K562 (cell line): Measurements from ENCODE around the gene PRPSAP1. TPM values are rescaled to one million over a fixed set of nuclear protein-coding genes. Genes with fewer than 3 reads are reported as not detected.

Source experiments
- ATAC-seq: fragments of 200-7000 bp; cut with Tn5 transposase; 3 replicates; pipeline ENCODE4 v1.9.1; 2020; ENCODE audit warnings: moderate library complexity
- BruUV-seq: library from RNA; stranded (reverse); fragments of 400-500 nt; replicated peaks from 2 replicates; lab custom pipeline; 2021; lab: Mats Ljungman, UMichigan
- CTCF ChIA-PET: fragments of 300-600 bp; formaldehyde crosslinking; extraction: SDS; loops from one replicate; lab custom pipeline; 2021; ENCODE audit warnings: low intra/inter-chr PET ratio; lab: Yijun Ruan, JAX
- POLR2A ChIA-PET: fragments of 300-600, 350-650 bp; sonication (Branson Sonifier 250); formaldehyde crosslinking; extraction: SDS; loops from one replicate; lab custom pipeline; 2021; ENCODE audit warnings: antibody characterized with exemption, inconsistent platforms; lab: Yijun Ruan, JAX
- DNase-seq, 4 experiments: peaks; one replicate each; pipeline versions ENCODE4 v3.0.0 to v3.0.0-alpha.2; 2011 to 2018; ENCODE audit warnings: low spot score in 3 of 4, mixed read lengths in 3 of 4; ENCODE audit errors: extremely low read depth in 1 of 4
- FAIRE-seq: peaks from 2 replicates; lab custom pipeline; 2011; peaks lifted over from hg19 to GRCh38; lab: Jason Lieb, UNC
- H2AFZ ChIP-seq: 2 replicates; pipeline ENCODE4 v1.6.0; 2011; ENCODE audit warnings: low read depth, low read length, control low read depth, inconsistent platforms
- H3K27ac ChIP-seq: fragments of 200-600 bp; 3 replicates; pipeline ENCODE4 v1.8.0; 2011; ENCODE audit warnings: low read depth, mild to moderate bottlenecking, control low read depth, inconsistent platforms, low read length, moderate library complexity, mixed read lengths; ENCODE audit errors: extremely low read depth
- H3K27me3 ChIP-seq, 2 experiments: fragments of 300-600 bp in 1 of 2; 2 replicates in 1 of 2; 3 replicates in 1 of 2; pipeline versions ENCODE4 v1.6.0 to v1.8.0; 2011; ENCODE audit warnings: inconsistent platforms in 2 of 2, low read length in 2 of 2, mild to moderate bottlenecking in 1 of 2, mixed read lengths in 1 of 2, moderate library complexity in 1 of 2; ENCODE audit not compliant: control insufficient read depth in 2 of 2, insufficient read depth in 2 of 2
- H3K36me3 ChIP-seq: fragments of 300-600 bp; 3 replicates; pipeline ENCODE4 v1.8.0; 2011; ENCODE audit warnings: mild to moderate bottlenecking, low read length, inconsistent platforms; ENCODE audit not compliant: control insufficient read depth, insufficient read depth
- H3K4me1 ChIP-seq, 2 experiments: fragments of 200-600 bp in 1 of 2; replicated peaks in 1 of 2; 2 replicates in 1 of 2; 3 replicates in 1 of 2; pipeline versions ENCODE4 v1.5.1 to v1.8.0; 2011; ENCODE audit warnings: inconsistent platforms in 2 of 2, low read length in 2 of 2, mild to moderate bottlenecking in 1 of 2, mixed read lengths in 1 of 2, moderate library complexity in 1 of 2; ENCODE audit not compliant: control insufficient read depth in 2 of 2, insufficient read depth in 2 of 2
- H3K4me2 ChIP-seq: 2 replicates; pipeline ENCODE4 v1.6.1; 2011; ENCODE audit warnings: low read length, control low read depth, inconsistent platforms, mixed read lengths; ENCODE audit not compliant: insufficient read depth
- H3K4me3 ChIP-seq: fragments of 200-600 bp; sonication (generic), shearing (Covaris generic); 2 replicates; pipeline ENCODE4 v1.5.1; 2016; ENCODE audit warnings: control low read depth, inconsistent platforms
- H3K79me2 ChIP-seq: fragments of 200-600 bp; 3 replicates; pipeline ENCODE4 v1.8.0; 2011; ENCODE audit warnings: low read length, inconsistent platforms; ENCODE audit not compliant: control insufficient read depth, insufficient read depth
- H3K9ac ChIP-seq, 2 experiments: 2 replicates each; pipeline versions ENCODE4 v1.6.0 to v1.6.1; 2011; ENCODE audit warnings: low read depth in 2 of 2, low read length in 2 of 2, control low read depth in 1 of 2, inconsistent platforms in 1 of 2, mild to moderate bottlenecking in 1 of 2, mixed read lengths in 1 of 2; ENCODE audit not compliant: insufficient read depth in 1 of 2
- H3K9me1 ChIP-seq: one replicate; pipeline ENCODE4 v1.6.0; 2011; ENCODE audit warnings: inconsistent platforms, mild to moderate bottlenecking, low read length, moderate library complexity; ENCODE audit not compliant: control insufficient read depth, insufficient read depth
- H3K9me3 ChIP-seq: replicated peaks from 2 replicates; pipeline ENCODE4 v1.5.1; 2011; ENCODE audit warnings: low read depth, low read length, inconsistent platforms; ENCODE audit not compliant: control insufficient read depth, insufficient read depth
- H4K20me1 ChIP-seq: replicated peaks from 2 replicates; pipeline ENCODE4 v1.6.1; 2011; ENCODE audit warnings: low read length, inconsistent platforms, mixed read lengths; ENCODE audit not compliant: control insufficient read depth, insufficient read depth
- BRF1 ChIP-seq: IDR thresholded peaks from 3 replicates; pipeline ENCODE4 v1.6.1; 2011; ENCODE audit warnings: borderline replicate concordance, mild to moderate bottlenecking; ENCODE audit not compliant: insufficient read length; ENCODE audit errors: extremely low read depth
- E2F3 ChIP-seq: fragments of 250-450 bp; sonication (Bioruptor Pico); IDR thresholded peaks from 2 replicates; pipeline ENCODE4 v1.4.0; 2020; ENCODE audit warnings: mild to moderate bottlenecking
- ELK3 ChIP-seq: fragments of 450-650 bp; formaldehyde crosslinking; IDR thresholded peaks from 2 replicates; pipeline ENCODE4 v1.4.0; 2020; ENCODE audit warnings: mild to moderate bottlenecking
- ILK ChIP-seq: fragments of 450-650 bp; IDR thresholded peaks from 2 replicates; pipeline ENCODE4 v1.6.1; 2016; ENCODE audit warnings: missing genetic modification characterization, low read depth, mild to moderate bottlenecking, missing compliant biosample characterization, moderate library complexity, borderline replicate concordance
- KDM2B ChIP-seq: fragments of 250-450 bp; sonication (Bioruptor Pico); IDR thresholded peaks from 2 replicates; pipeline ENCODE4 v1.8.0; 2021; ENCODE audit warnings: mild to moderate bottlenecking, moderate library complexity
- POLR3A ChIP-seq: IDR thresholded peaks from 2 replicates; pipeline ENCODE4 v1.6.1; 2011; ENCODE audit warnings: borderline replicate concordance, mild to moderate bottlenecking, moderate library complexity; ENCODE audit not compliant: insufficient read length, insufficient read depth; ENCODE audit errors: extremely low read depth
- RUNX1 ChIP-seq: sonication (generic); IDR thresholded peaks from 2 replicates; pipeline ENCODE4 v1.6.1; 2016; ENCODE audit warnings: antibody characterized with exemption, low read depth
- SAFB ChIP-seq: fragments of 200-400 bp; formaldehyde crosslinking; IDR thresholded peaks from 2 replicates; pipeline ENCODE4 v1.6.1; 2017; ENCODE audit warnings: low read depth, low read length, borderline replicate concordance
- TFAM ChIP-seq: fragments of 250-450 bp; sonication (Bioruptor Pico); conservative IDR thresholded peaks from 2 replicates; pipeline ENCODE4 v1.5.0; 2021; ENCODE audit warnings: mild to moderate bottlenecking, moderate library complexity
- ZC3H8 ChIP-seq: fragments of 450-650 bp; IDR thresholded peaks from 2 replicates; pipeline ENCODE4 v1.6.1; 2017
- ZNF316 ChIP-seq: fragments of 450-650 bp; IDR thresholded peaks from 2 replicates; pipeline ENCODE4 v1.6.1; 2016
- ZNF766 ChIP-seq: fragments of 200-800 bp; sonication (Bioruptor generic); conservative IDR thresholded peaks from 2 replicates; pipeline ENCODE4 v1.6.1; 2016; ENCODE audit warnings: missing genetic modification characterization, missing compliant biosample characterization
- WGBS: fragments of 100-300 bp; shearing (Covaris generic); methylation state at CpG from one replicate; pipeline ENCODE4 v1.1.6; 2016; ENCODE audit warnings: low coverage, mixed read lengths; ENCODE audit not compliant: insufficient coverage; ENCODE audit errors: missing lambda C conversion rate; 5-methylcytosine and 5-hydroxymethylcytosine counted together
- in situ Hi-C: fragments of 300-500 bp; cut with MboI; formaldehyde crosslinking; loops from 4 replicates; pipeline ENCODE4 v1.15.0; 2018; ENCODE audit warnings: inconsistent platforms, mixed read lengths
- intact Hi-C: fragments of 100-400 bp; cut with micrococcal nuclease; formaldehyde crosslinking; loops from 2 replicates; pipeline ENCODE4 v1.14.2; 2022
- polyA plus RNA-seq, 8 experiments: library from polyadenylated mRNA; depleted of rRNA in 4 of 8; stranded (reverse) in 5 of 8; unstranded in 3 of 8; fragments of >200 nt; fragmentation: Nextera tagmentation in 2 of 8; fragmentation: Illumina TruSeq in 1 of 8; extraction: Ambion mirVana in 2 of 8; extraction: Trizol in 1 of 8; gene quantifications; 2 replicates each; pipeline versions ENCODE4 v1.2.1 to v1.2.3, GENCODE V29; 2011 to 2014; ENCODE audit warnings: inconsistent platforms in 1 of 8, missing spikeins in 1 of 8
- total RNA-seq, 7 experiments: library from RNA; depleted of rRNA in 6 of 7; stranded (reverse); fragments of >200 nt in 6 of 7; fragmentation: Illumina TruSeq in 2 of 7; extraction: Trizol in 2 of 7; gene quantifications; 2 replicates each; pipeline versions ENCODE4 v1.2.1 to v1.2.3, GENCODE V29; 2011 to 2021; ENCODE audit warnings: low replicate concordance in 1 of 7
- TF ChIP-seq, protein P1 (sequence below): fragments of 250-450 bp; sonication (Bioruptor Pico); IDR thresholded peaks from 2 replicates; pipeline ENCODE4 v1.8.0; 2021; ENCODE audit warnings: borderline replicate concordance, mild to moderate bottlenecking, moderate library complexity; ENCODE audit not compliant: poor library complexity, severe bottlenecking
- TF ChIP-seq, protein P2 (sequence below): sonication (generic); formaldehyde crosslinking; IDR thresholded peaks from 2 replicates; pipeline ENCODE4 v1.8.0; 2023; ENCODE audit warnings: mild to moderate bottlenecking, missing genetic modification reagents

Gene PRPSAP1
- total and polyA plus RNA-seq, 9 of the 15 experiments (the other 6 are each of a cell fraction or from before 2014, with no cell fraction given), result 21.9 to 77.1 (median 40.8) TPM

GRCh38 chr17:76384987-76385891 lies 31.5 kb upstream of the PRPSAP1 start:
- in situ Hi-C loops (no loop called here), intact Hi-C loops (loop anchor here (2.0 kb wide), 1 partner anchor 30 kb away; no protein-coding TSS in a partner anchor)
- Histone ChIP-seq H3K27ac (peak overlapping the region; percentile 93), H3K9me3 (no peaks in the 10 kb centered on the region), H3K36me3 (peaks cover 33% of the 10 kb centered on the region; the same call in 2 of the 3 replicates), H3K4me3 (peak overlapping the region; percentile 74), H3K4me2 (peak overlapping the region; percentile 88), H3K27me3 (no peaks in the 10 kb centered on the region), H4K20me1 (no peaks in the 10 kb centered on the region), H3K9ac (peak overlapping the region; percentile 84 to 96), H3K4me1 (peaks cover 14 to 68% of the 10 kb centered on the region in 2 experiments), H2AFZ (peak overlapping the region; percentile 94), H3K9me1 (no peaks in the 10 kb centered on the region), H3K79me2 (peaks cover 37% of the 10 kb centered on the region)
- ATAC-seq (peak; percentile 52), DNase-seq (peak; percentile 51 to 82 (median 66)), FAIRE-seq (no peak)
- no TSS peak for BruUV-seq
- under 1% methylated on average over 63 of the region's 74 CpGs for WGBS
- ChIA-PET POLR2A (interaction anchor here (0.6 to 3.0 kb wide), 19 partner anchors 8 to 336 kb away, joined by 3 to 15 read pairs (median 4); partner anchors contain the start of gene PRPSAP1), CTCF (interaction anchor here (0.5 to 1.3 kb wide), 3 partner anchors 13 to 19 kb away, joined by 3 to 7 read pairs (median 4); no protein-coding TSS in a partner anchor)
- TF ChIP-seq POLR3A (no peak), BRF1 (no peak), E2F3 (CRISPR knock-in tag) (no peak), SAFB (no peak), ZNF316 (no peak), ELK3 (CRISPR knock-in tag) (no peak), ZC3H8 (no peak), RUNX1 (peak; percentile 59; the same call in 1 of the 2 replicates), ILK (no peak), KDM2B (CRISPR knock-in tag) (no peak), ZNF766 (CRISPR knock-in tag) (no peak), TFAM (no peak)
- TF ChIP-seq, protein P1, sequence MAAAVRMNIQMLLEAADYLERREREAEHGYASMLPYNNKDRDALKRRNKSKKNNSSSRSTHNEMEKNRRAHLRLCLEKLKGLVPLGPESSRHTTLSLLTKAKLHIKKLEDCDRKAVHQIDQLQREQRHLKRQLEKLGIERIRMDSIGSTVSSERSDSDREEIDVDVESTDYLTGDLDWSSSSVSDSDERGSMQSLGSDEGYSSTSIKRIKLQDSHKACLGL, result no peak
- TF ChIP-seq, protein P2, sequence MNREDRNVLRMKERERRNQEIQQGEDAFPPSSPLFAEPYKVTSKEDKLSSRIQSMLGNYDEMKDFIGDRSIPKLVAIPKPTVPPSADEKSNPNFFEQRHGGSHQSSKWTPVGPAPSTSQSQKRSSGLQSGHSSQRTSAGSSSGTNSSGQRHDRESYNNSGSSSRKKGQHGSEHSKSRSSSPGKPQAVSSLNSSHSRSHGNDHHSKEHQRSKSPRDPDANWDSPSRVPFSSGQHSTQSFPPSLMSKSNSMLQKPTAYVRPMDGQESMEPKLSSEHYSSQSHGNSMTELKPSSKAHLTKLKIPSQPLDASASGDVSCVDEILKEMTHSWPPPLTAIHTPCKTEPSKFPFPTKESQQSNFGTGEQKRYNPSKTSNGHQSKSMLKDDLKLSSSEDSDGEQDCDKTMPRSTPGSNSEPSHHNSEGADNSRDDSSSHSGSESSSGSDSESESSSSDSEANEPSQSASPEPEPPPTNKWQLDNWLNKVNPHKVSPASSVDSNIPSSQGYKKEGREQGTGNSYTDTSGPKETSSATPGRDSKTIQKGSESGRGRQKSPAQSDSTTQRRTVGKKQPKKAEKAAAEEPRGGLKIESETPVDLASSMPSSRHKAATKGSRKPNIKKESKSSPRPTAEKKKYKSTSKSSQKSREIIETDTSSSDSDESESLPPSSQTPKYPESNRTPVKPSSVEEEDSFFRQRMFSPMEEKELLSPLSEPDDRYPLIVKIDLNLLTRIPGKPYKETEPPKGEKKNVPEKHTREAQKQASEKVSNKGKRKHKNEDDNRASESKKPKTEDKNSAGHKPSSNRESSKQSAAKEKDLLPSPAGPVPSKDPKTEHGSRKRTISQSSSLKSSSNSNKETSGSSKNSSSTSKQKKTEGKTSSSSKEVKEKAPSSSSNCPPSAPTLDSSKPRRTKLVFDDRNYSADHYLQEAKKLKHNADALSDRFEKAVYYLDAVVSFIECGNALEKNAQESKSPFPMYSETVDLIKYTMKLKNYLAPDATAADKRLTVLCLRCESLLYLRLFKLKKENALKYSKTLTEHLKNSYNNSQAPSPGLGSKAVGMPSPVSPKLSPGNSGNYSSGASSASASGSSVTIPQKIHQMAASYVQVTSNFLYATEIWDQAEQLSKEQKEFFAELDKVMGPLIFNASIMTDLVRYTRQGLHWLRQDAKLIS (CRISPR knock-in tag), result 0 out of 2 replicates have a peak, but pooled peaks have one; percentile 62
